GM18511 (cell line): ENCODE results near the gene KCNAB2.
"Not testable (repeated sequence)": the region's sequence is repeated elsewhere in the genome, so short reads cannot be mapped to it uniquely, and the experiment has no call there.

Experiments used
- ATAC-seq: cut with Tn5 transposase; IDR thresholded peaks from one replicate; pipeline ENCODE4 v1.9.1; 2021; ENCODE audit warnings: mild to moderate bottlenecking, moderate library complexity; ENCODE audit not compliant: unreplicated experiment

KCNAB2 gene

DNA sequence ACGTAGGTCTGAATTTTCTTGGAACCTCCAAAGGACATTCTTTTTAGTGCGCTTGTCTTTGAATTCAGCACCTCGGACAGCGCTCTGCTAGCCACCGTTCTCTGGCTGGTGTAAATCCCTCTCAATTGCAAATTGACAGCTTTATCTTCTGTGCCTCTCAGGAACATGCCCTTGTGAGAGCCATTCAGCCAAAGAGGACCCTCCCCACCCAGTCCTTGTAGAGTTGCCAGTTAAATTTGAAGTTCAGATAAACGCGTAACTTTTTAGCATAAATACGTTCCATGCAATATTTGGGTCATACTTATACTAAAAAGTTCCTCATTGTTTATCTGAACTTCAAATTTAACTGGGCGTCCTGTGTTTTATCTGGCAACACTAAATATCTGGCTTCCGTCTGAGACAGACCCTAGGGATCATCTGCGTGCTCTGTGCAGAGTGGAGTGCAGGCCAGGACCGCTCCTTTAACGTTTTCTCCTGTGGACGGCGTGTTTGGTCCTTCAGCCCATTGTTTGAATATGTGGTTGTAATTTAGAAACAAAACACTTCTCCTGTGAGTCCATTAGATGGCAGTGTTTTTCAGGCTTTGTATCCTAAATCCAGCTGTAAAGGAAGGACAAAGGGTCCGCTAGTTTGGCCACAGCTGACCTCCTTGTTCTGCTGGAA is 7.0 kb downstream of the KCNAB2 start:
- ATAC-seq, result no peak

DNA sequence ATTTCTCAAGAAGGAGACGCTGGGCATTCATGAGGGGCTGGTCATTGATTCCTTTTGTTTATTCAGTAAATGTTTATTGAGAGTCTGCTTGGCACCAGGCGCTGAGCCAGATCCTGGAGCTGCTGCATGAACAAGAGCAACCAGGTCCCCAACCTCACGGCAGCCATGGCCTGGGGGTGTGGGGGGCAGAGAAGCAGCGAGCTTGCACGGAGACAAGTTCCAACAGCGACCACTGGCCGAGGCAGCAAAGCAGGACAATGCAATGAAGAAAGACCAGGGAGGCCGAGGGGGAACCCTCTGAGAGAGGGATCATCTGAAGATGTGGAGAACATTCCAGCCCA is 7.5 kb downstream of the KCNAB2 start:
- ATAC-seq, result no peak

GRCh38 chr1:6054596-6054995 is 8.9 kb downstream of the KCNAB2 start:
- no peak for ATAC-seq

GRCh38 chr1:6056572-6056948 is 10.9 kb downstream of the KCNAB2 start:
- no peak for ATAC-seq

GRCh38 chr1:6057170-6057845 is 11.6 kb downstream of the KCNAB2 start:
- no peak for ATAC-seq

GRCh38 chr1:6059866-6060265 is 14.2 kb downstream of the KCNAB2 start:
- ATAC-seq, result no peak

DNA sequence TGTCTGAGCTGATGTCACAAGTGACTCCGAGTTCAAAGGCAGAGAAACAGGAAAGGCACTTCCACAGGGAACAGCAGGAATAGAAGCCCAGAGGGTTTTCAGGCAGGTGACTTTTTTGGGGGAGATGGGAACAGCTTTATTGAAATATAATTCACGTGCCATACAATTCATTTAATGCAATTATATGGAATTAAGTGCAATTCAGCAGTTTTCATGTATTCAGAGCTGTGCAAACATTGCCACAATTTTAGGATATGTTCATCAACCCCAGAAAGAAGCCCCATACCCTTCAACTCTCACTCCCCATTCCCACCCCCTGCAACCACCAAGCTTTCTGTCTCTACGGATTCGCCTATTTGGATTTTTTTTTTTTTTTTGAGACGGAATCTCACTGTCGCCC is 17.0 kb downstream of the KCNAB2 start:
- ATAC-seq, result no peak

GRCh38 chr1:6063532-6064053 is 17.9 kb downstream of the KCNAB2 start:
- not testable (repeated sequence) for ATAC-seq

GRCh38 chr1:6065093-6065858 is 19.6 kb downstream of the KCNAB2 start:
- no peak for ATAC-seq

- ATAC-seq, result no peak
These were observed 21.0 kb downstream of the KCNAB2 start for GRCh38 chr1:6066680-6067079.

GRCh38 chr1:6068073-6068472 is 22.4 kb downstream of the KCNAB2 start:
- no peak for ATAC-seq

DNA sequence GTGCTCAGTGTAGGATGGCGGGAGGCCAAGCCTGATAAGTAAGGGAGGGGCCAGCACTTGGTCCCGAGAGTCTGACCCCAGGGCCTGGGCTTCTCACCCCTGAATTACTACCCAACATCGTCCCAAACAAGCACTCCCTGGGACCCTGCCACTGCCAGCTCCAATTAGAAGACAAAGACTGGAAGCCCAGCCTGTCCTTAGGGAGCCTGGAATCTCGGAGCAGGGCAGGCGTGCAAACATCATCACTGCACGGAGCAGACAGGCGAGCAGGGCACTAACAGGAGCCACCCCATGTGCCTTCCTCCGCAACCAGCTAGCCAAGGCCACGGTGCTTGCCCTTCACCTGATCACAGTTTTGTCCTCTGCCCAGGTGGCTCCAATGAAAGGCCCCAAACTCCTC is 23.2 kb downstream of the KCNAB2 start:
- no peak for ATAC-seq

- ATAC-seq, result no peak
These were observed 23.9 kb downstream of the KCNAB2 start for GRCh38 chr1:6069573-6069972.

- ATAC-seq, result no peak
These were observed 24.8 kb downstream of the KCNAB2 start for GRCh38 chr1:6070450-6070974.

DNA sequence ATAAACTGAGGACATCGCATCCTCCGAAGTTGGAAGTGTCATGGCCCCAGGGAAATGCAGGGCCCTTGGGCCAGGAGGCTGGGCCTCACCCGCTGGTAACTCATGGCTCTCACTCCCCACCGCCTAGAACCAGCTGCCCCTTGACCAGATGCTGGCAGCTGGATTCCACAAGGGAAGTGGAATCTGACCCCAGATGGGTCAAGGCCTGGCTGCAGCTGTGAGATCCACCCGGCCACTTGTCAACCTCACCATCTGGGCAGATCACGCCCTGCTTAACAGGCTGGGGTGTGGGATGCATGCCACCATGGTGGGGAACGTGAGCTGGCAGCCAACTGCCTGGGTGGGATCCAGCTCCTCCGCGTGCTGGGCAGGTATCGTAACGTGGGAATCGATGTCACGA is 25.5 kb downstream of the KCNAB2 start:
- ATAC-seq, result no peak

GRCh38 chr1:6072774-6073479 is 27.2 kb downstream of the KCNAB2 start:
- ATAC-seq, result no peak

- no peak for ATAC-seq
These were observed 27.9 kb downstream of the KCNAB2 start for GRCh38 chr1:6073480-6074053.

DNA sequence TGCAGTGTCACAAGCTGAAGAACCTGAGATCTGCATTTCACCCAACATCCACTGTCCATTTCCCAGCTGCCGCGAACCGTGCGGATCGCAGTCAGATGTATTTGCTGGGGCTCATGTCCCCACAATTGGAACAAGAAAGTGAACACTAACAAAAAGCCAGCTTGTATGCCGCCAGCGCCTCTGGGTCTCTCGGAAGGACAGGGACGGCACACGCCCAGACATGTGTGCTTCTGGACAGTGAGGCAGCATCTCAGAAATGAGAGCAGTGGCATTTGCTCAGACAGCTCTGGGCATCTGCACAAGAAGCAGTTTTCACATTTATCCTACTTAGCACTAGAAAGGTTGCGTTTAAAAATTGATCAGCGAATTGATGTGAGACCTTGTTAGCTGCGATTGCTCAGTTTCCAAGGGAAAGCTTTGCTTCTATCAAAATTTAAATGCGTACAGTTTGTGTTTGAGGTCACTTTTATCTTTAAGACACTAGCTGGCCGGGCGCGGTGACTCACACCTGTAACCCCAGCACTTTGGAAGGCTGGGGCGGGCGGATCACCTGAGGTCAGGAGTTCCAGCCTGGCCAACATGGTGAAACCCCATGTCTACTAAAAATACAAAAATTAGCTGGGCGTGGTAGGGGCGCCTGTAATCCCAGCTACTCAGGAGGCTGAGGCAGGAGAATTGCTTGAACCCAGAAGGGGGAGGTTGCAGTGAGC is 28.7 kb downstream of the KCNAB2 start:
- ATAC-seq, result no peak

DNA sequence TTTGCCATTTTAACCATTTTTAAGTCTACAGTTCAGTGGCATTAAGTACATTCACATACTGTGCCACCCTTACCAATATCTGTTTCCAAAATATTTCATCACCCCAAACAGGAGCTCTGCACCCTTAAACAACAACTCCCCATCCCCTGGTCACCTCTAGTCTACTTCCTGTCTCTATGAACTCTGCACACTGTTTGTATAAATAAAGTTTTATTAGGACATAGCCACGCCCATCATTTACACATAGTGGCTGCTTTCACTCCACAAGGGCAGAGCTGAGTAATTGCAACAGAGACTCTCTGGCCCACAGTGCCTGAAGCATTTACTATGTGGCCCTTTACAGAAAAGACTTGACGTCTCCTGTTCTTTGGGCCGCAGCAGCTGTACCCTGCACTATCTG is 30.1 kb downstream of the KCNAB2 start:
- no peak for ATAC-seq

GRCh38 chr1:6077061-6077460 is 31.4 kb downstream of the KCNAB2 start:
- not testable (repeated sequence) for ATAC-seq
